ENCODE measurements around the gene NEMP2.

Gene NEMP2

GRCh38 chr2:190467575-190468083 lies 66.9 kb downstream of the NEMP2 start:
- Histone ChIP-seq H3K36me3 (peaks cover 13% of the 10 kb centered on the region), H3K4me2 (no peak overlapping the region), H3K9ac (no peak overlapping the region)

DNA sequence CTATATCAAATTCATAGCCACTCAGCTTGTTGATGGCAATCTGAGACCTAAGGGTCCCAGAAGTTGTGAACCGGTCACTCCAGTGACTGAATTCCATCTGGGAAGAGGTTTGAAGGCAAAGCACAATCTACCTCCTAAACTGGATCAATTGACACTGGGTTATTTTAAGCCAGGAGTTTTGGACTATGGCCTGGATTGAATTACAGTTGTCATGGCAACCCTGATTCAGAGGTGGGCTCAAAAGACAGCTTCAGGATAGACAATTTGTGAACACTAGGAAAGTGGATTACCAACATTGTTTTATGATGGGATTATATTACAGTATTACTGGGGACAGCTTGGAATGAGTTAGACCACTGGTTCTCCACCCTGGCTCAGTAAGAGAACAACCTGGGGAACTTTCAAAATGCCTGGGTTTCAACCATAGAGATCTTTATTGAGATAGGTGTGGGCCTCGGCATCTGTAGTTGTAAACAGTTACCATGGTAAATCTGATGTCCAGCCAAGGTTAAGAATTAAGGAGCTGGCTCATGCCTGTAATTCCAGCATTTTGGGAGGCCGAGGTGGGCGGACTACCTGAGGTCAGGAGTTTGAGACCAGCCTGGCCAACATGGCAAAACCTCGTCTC lies 67.6 kb downstream of the NEMP2 start:
- Histone ChIP-seq H3K4me1 (peaks cover 32% of the 10 kb centered on the region), H3K27ac (no peak overlapping the region), H3K4me3 (no peak overlapping the region), H3K4me2 (no peak overlapping the region), H3K27me3 (no peaks in the 10 kb centered on the region), H3K9ac (no peak overlapping the region), H4K20me1 (no peaks in the 10 kb centered on the region), H3K9me3 (peaks cover 9% of the 10 kb centered on the region), H3K36me3 (peaks cover 17% of the 10 kb centered on the region)
- TF ChIP-seq Cebpa-rat (IDR thresholded peaks at IDR 0.05) = no peak

More at GRCh38 chr2:190467575-190468083, 66.9 kb downstream of the NEMP2 start:
- H3K27me3 ChIP-seq = no peaks in the 10 kb centered on the region
- no peak overlapping the region for H3K27ac ChIP-seq
- no peaks in the 10 kb centered on the region for H4K20me1 ChIP-seq
- no peak for TF ChIP-seq Cebpa-rat (IDR thresholded peaks at IDR 0.05)
- no peak overlapping the region for H3K4me3 ChIP-seq
- peaks cover 9% of the 10 kb centered on the region for H3K9me3 ChIP-seq
- H3K4me1 ChIP-seq = peaks cover 32% of the 10 kb centered on the region

GRCh38 chr2:190465060-190465459 lies 69.5 kb downstream of the NEMP2 start:
- Histone ChIP-seq H3K4me1 (peaks cover 32% of the 10 kb centered on the region), H3K9me3 (no peaks in the 10 kb centered on the region), H3K9ac (no peak overlapping the region), H4K20me1 (no peaks in the 10 kb centered on the region), H3K36me3 (0 out of 2 replicates have a peak, but pooled peaks cover 8% of the 10 kb centered on the region), H3K4me2 (no peak overlapping the region), H3K27ac (no peak overlapping the region), H3K4me3 (no peak overlapping the region), H3K27me3 (no peaks in the 10 kb centered on the region)
- TF ChIP-seq Cebpa-rat (IDR thresholded peaks at IDR 0.05) = no peak

- TF ChIP-seq Cebpa-rat (IDR thresholded peaks at IDR 0.05) = no peak
- H4K20me1 ChIP-seq = no peaks in the 10 kb centered on the region
- no peak overlapping the region for H3K4me2 ChIP-seq
These were observed 71.9 kb downstream of the NEMP2 start for GRCh38 chr2:190462611-190463010.

GRCh38 chr2:190462181-190462580 lies 72.3 kb downstream of the NEMP2 start:
- Histone ChIP-seq H3K36me3 (peaks cover 14% of the 10 kb centered on the region; the same call in 1 of the 2 replicates), H4K20me1 (no peaks in the 10 kb centered on the region), H3K4me3 (no peak overlapping the region), H3K9ac (no peak overlapping the region), H3K27ac (no peak overlapping the region), H3K4me1 (peaks cover 7% of the 10 kb centered on the region; the same call in 1 of the 2 replicates), H3K27me3 (no peaks in the 10 kb centered on the region), H3K4me2 (no peak overlapping the region), H3K9me3 (no peaks in the 10 kb centered on the region)
- TF ChIP-seq Cebpa-rat (IDR thresholded peaks at IDR 0.05) = no peak

More at GRCh38 chr2:190462611-190463010, 71.9 kb downstream of the NEMP2 start:
- H3K27ac ChIP-seq = no peak overlapping the region
- 0 out of 2 replicates have a peak, but pooled peaks cover 11% of the 10 kb centered on the region for H3K36me3 ChIP-seq
- no peak overlapping the region for H3K4me3 ChIP-seq
- no peaks in the 10 kb centered on the region for H3K9me3 ChIP-seq
- no peaks in the 10 kb centered on the region for H3K27me3 ChIP-seq
- H3K4me1 ChIP-seq = peaks cover 8% of the 10 kb centered on the region; the same call in 1 of the 2 replicates
- H3K9ac ChIP-seq = no peak overlapping the region

GRCh38 chr2:190460487-190460886 lies 74.0 kb downstream of the NEMP2 start:
- H3K9ac ChIP-seq = no peak overlapping the region
- no peaks in the 10 kb centered on the region for H4K20me1 ChIP-seq
- peaks cover 7% of the 10 kb centered on the region; the same call in 1 of the 2 replicates for H3K4me1 ChIP-seq
- H3K4me3 ChIP-seq = no peak overlapping the region
- no peak for TF ChIP-seq Cebpa-rat (IDR thresholded peaks at IDR 0.05)
- H3K9me3 ChIP-seq = no peaks in the 10 kb centered on the region
- no peak overlapping the region for H3K27ac ChIP-seq
- no peak overlapping the region for H3K4me2 ChIP-seq
- peaks cover 25% of the 10 kb centered on the region; the same call in 1 of the 2 replicates for H3K36me3 ChIP-seq
- H3K27me3 ChIP-seq = no peaks in the 10 kb centered on the region

GRCh38 chr2:190459881-190460280 lies 74.6 kb downstream of the NEMP2 start:
- Histone ChIP-seq H3K9me3 (no peaks in the 10 kb centered on the region), H3K4me2 (no peak overlapping the region), H3K9ac (no peak overlapping the region), H3K4me3 (no peak overlapping the region), H3K36me3 (peaks cover 25% of the 10 kb centered on the region; the same call in 1 of the 2 replicates), H3K27ac (no peak overlapping the region), H4K20me1 (no peaks in the 10 kb centered on the region), H3K4me1 (peaks cover 3% of the 10 kb centered on the region; the same call in 1 of the 2 replicates), H3K27me3 (no peaks in the 10 kb centered on the region)
- TF ChIP-seq Cebpa-rat (IDR thresholded peaks at IDR 0.05) = no peak

GRCh38 chr2:190458352-190459107 lies 76.0 kb downstream of the NEMP2 start:
- Histone ChIP-seq H3K27ac (no peak overlapping the region), H3K9me3 (no peaks in the 10 kb centered on the region), H3K27me3 (no peaks in the 10 kb centered on the region), H3K9ac (no peak overlapping the region), H3K4me2 (no peak overlapping the region), H3K4me1 (no peaks in the 10 kb centered on the region), H3K36me3 (peaks cover 25% of the 10 kb centered on the region; the same call in 1 of the 2 replicates), H4K20me1 (no peaks in the 10 kb centered on the region; the same call in 1 of the 2 replicates), H3K4me3 (no peak overlapping the region)
- no peak for TF ChIP-seq Cebpa-rat (IDR thresholded peaks at IDR 0.05)

DNA sequence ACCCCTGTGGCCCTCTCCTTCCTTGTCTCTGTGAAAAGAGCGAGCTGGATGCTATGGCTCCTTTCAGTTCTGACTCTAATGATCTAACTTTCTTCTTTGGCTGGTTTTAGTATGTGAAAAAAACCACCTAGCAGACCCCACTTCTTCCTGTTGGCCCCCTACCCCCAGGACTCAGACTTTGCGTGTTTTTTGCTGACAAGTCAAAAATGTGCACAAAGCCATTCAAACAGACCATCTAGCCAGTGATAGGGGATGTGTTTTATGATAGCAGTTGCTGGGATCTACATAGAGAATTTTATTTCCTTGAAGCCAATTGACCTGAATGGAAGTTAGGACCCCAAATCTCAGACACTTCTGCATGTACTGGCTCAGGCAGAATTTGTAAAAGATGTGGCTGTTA lies 77.3 kb downstream of the NEMP2 start:
- H3K4me3 ChIP-seq = no peak overlapping the region
- no peak overlapping the region for H3K4me2 ChIP-seq
- H4K20me1 ChIP-seq = no peaks in the 10 kb centered on the region; the same call in 1 of the 2 replicates
- H3K4me1 ChIP-seq = no peaks in the 10 kb centered on the region
- H3K9ac ChIP-seq = no peak overlapping the region
- no peaks in the 10 kb centered on the region for H3K9me3 ChIP-seq
- no peak for TF ChIP-seq Cebpa-rat (IDR thresholded peaks at IDR 0.05)
- H3K27me3 ChIP-seq = no peaks in the 10 kb centered on the region
- peaks cover 17% of the 10 kb centered on the region; the same call in 1 of the 2 replicates for H3K36me3 ChIP-seq
- no peak overlapping the region for H3K27ac ChIP-seq

- Histone ChIP-seq H3K36me3 (peaks cover 17% of the 10 kb centered on the region; the same call in 1 of the 2 replicates), H4K20me1 (no peaks in the 10 kb centered on the region; the same call in 1 of the 2 replicates)
These were observed 77.7 kb downstream of the NEMP2 start for GRCh38 chr2:190456833-190457232.

More at GRCh38 chr2:190456833-190457232, 77.7 kb downstream of the NEMP2 start:
- TF ChIP-seq Cebpa-rat (IDR thresholded peaks at IDR 0.05) = no peak
- Histone ChIP-seq H3K4me3 (no peak overlapping the region), H3K4me1 (no peaks in the 10 kb centered on the region), H3K4me2 (no peak overlapping the region), H3K27ac (no peak overlapping the region), H3K9ac (no peak overlapping the region), H3K9me3 (no peaks in the 10 kb centered on the region), H3K27me3 (no peaks in the 10 kb centered on the region)
